Esophagus squamous epithelium (tissue), 5 donors: ENCODE data around the gene WDR6. TPM values are rescaled to one million over a fixed set of nuclear protein-coding genes. Genes with fewer than 3 reads are reported as not detected.

Experiments used
- DNase-seq: peaks from one replicate; lab custom pipeline; 2025; lab: John Stamatoyannopoulos, UW
- H3K27ac ChIP-seq, 4 donors: fragments of 200-600 bp; sonication (generic); one replicate each; pipeline ENCODE4 v1.5.1; 2016 to 2019; ENCODE audit warnings: mild to moderate bottlenecking in 1 of 4
- H3K27me3 ChIP-seq, 4 donors: fragments of 200-600 bp; sonication (generic); 1 replicate in 3 of 4; 2 replicates in 1 of 4; pipeline versions ENCODE4 v1.5.1 to v1.6.0; 2017 to 2021; ENCODE audit warnings: antibody characterized with exemption in 1 of 4
- H3K36me3 ChIP-seq, 3 donors: fragments of 200-600 bp; sonication (generic); one replicate each; pipeline ENCODE4 v1.5.1; 2016 to 2019
- H3K4me1 ChIP-seq, 3 donors: fragments of 200-600 bp; sonication (generic); one replicate each; pipeline ENCODE4 v1.5.1; 2017 to 2019
- H3K4me3 ChIP-seq, 4 donors: fragments of 200-600 bp; sonication (generic); 1 replicate in 3 of 4; 2 replicates in 1 of 4; pipeline ENCODE4 v1.5.1; 2016 to 2019; ENCODE audit warnings: mild to moderate bottlenecking in 2 of 4, moderate library complexity in 1 of 4
- H3K9me3 ChIP-seq, 3 donors: fragments of 200-600 bp; sonication (generic); one replicate each; pipeline ENCODE4 v1.5.1; 2016 to 2019
- CTCF ChIP-seq, 6 experiments: fragments of 450-650 bp in 4 of 6; fragments of 200-600 bp in 2 of 6; sonication (generic) in 2 of 6; IDR thresholded peaks; one replicate each; pipeline ENCODE4 v1.5.1; 2016 to 2019; ENCODE audit warnings: antibody characterized with exemption in 6 of 6, mild to moderate bottlenecking in 4 of 6, moderate library complexity in 4 of 6
- POLR2A ChIP-seq, 4 donors: fragments of 450-650 bp; IDR thresholded peaks; one replicate each; pipeline ENCODE4 v1.6.1; 2017; ENCODE audit warnings: antibody characterized with exemption in 4 of 4, mild to moderate bottlenecking in 4 of 4, moderate library complexity in 3 of 4
- WGBS, 2 donors: methylation state at CpG; one replicate each; pipeline ENCODE4 v1.1.5; 2018; 5-methylcytosine and 5-hydroxymethylcytosine counted together
- intact Hi-C: fragments of 100-400 bp; cut with DNase I; formaldehyde crosslinking; loops from one replicate; pipeline ENCODE4 v1.15.0; 2022
- small RNA-seq, 4 donors: library from RNA; depleted of rRNA; stranded (forward); fragments of <200 nt; gene quantifications; one replicate each; pipeline ENCODE3, GENCODE V24; 2016
- total RNA-seq, 4 donors: library from RNA; depleted of rRNA; stranded (reverse); fragments of >200 nt; gene quantifications; one replicate each; pipeline ENCODE4 v1.1.0, GENCODE V29; 2016
- donor health status: DM: yes; HTN: yes; CAD: no.

Gene WDR6
- total RNA-seq, 4 donors from 2014 or later = 27.4 to 78.0 (median 37.6) TPM

GRCh38 chr3:49053543-49053942, 46.4 kb downstream of the WDR6 start:
- Histone ChIP-seq H3K36me3 (peaks cover 22 to 94% (median 35%) of the 10 kb centered on the region in 3 donors), H3K27ac (no peak overlapping the region), H3K27me3 (no peaks in the 10 kb centered on the region), H3K9me3 (no peaks in the 10 kb centered on the region), H3K4me1 (no peaks in the 10 kb centered on the region), H3K4me3 (no peak overlapping the region)
- no peak for DNase-seq
- intact Hi-C loops = no loop called here
- no peak for TF ChIP-seq CTCF (IDR thresholded peaks at IDR 0.05)
- TF ChIP-seq POLR2A (IDR thresholded peaks at IDR 0.05) = no peak
- WGBS, 2 donors = 79 to 84% methylated on average over 1 of the region's 1 CpG

GRCh38 chr3:49054344-49054862, 47.2 kb downstream of the WDR6 start:
- WGBS, 2 donors = 90% methylated on average over 2 of the region's 2 CpGs
- H3K4me3 ChIP-seq = no peak overlapping the region
- no peaks in the 10 kb centered on the region for H3K4me1 ChIP-seq
- no peak for DNase-seq
- intact Hi-C loops = no loop called here
- TF ChIP-seq POLR2A (IDR thresholded peaks at IDR 0.05) = no peak
- no peak for TF ChIP-seq CTCF (IDR thresholded peaks at IDR 0.05)
- no peaks in the 10 kb centered on the region for H3K27me3 ChIP-seq
- H3K27ac ChIP-seq = no peak overlapping the region
- no peaks in the 10 kb centered on the region for H3K9me3 ChIP-seq
- H3K36me3 ChIP-seq = peaks cover 24 to 94% (median 35%) of the 10 kb centered on the region in 3 donors

- no peaks in the 10 kb centered on the region for H3K9me3 ChIP-seq
- WGBS, 2 donors = 80 to 88% methylated on average over 1 to 9 of the region's 10 CpGs
- no peaks in the 10 kb centered on the region for H3K27me3 ChIP-seq
- H3K27ac ChIP-seq = no peak overlapping the region
- TF ChIP-seq POLR2A (IDR thresholded peaks at IDR 0.05) (no peak), CTCF (IDR thresholded peaks at IDR 0.05) (no peak)
- H3K4me3 ChIP-seq = no peak overlapping the region
- intact Hi-C loops = no loop called here
- H3K36me3 ChIP-seq = peaks cover 22 to 100% (median 35%) of the 10 kb centered on the region in 3 donors
- no peak for DNase-seq
- H3K4me1 ChIP-seq = no peaks in the 10 kb centered on the region
Observed at GRCh38 chr3:49057268-49057667, 50.1 kb downstream of the WDR6 start.

GRCh38 chr3:49058011-49058410, 50.8 kb downstream of the WDR6 start:
- H3K4me1 ChIP-seq = no peaks in the 10 kb centered on the region
- no peak for DNase-seq
- 85 to 93% methylated on average over 7 of the region's 7 CpGs for WGBS, 2 donors
- no peak overlapping the region for H3K4me3 ChIP-seq
- H3K36me3 ChIP-seq = peaks cover 22 to 100% (median 31%) of the 10 kb centered on the region in 3 donors
- H3K27me3 ChIP-seq = no peaks in the 10 kb centered on the region
- intact Hi-C loops = no loop called here
- TF ChIP-seq POLR2A (IDR thresholded peaks at IDR 0.05) = no peak
- no peaks in the 10 kb centered on the region for H3K9me3 ChIP-seq
- H3K27ac ChIP-seq = no peak overlapping the region

Small RNA genes within 50 kb of the gene (small RNA-seq; reads per million reads assigned to genes)
- gene MIR191 (4,151 to 7,939 (median 6,746) reads per million in 4 donors), gene MIR425 (29.4 to 59.0 (median 51.7) reads per million in 4 donors)

Other genes starting within 250 kb of the WDR6 start
- 10 to 100 TPM; 25.4 to 51.6 (median 35.3) TPM for gene PRKAR2A, start 159.5 kb upstream of the WDR6 start, total RNA-seq
- 10 to 100 TPM in 2 of 4 donors, 1 to 10 TPM in 2; 4.2 to 19.6 (median 11.7) TPM for gene SLC25A20, start 108.5 kb upstream of the WDR6 start, total RNA-seq
- 10 to 100 TPM; 54.0 to 74.2 (median 71.3) TPM for gene ARIH2, start 88.5 kb upstream of the WDR6 start, total RNA-seq
- gene P4HTM, start 17.1 kb upstream of the WDR6 start, total RNA-seq = 10 to 100 TPM in 3 of 4 donors, 1 to 10 TPM in 1; 5.7 to 28.1 (median 16.7) TPM
- gene DALRD3, start 11.2 kb downstream of the WDR6 start, total RNA-seq = 10 to 100 TPM; 34.4 to 42.4 (median 37.1) TPM
- 10 to 100 TPM; 50.8 to 88.1 (median 54.1) TPM for gene NDUFAF3, start 14.7 kb downstream of the WDR6 start, total RNA-seq
- 100 to 1,000 TPM; 123 to 278 (median 200) TPM for gene IMPDH2, start 22.0 kb downstream of the WDR6 start, total RNA-seq
- 10 to 100 TPM; 36.8 to 85.6 (median 49.1) TPM for gene QRICH1, start 86.7 kb downstream of the WDR6 start, total RNA-seq
- gene QARS1, start 97.4 kb downstream of the WDR6 start, total RNA-seq = 100 to 1,000 TPM; 236 to 290 (median 265) TPM
- 10 to 100 TPM; 37.8 to 52.3 (median 40.7) TPM for gene USP19, start 113.4 kb downstream of the WDR6 start, total RNA-seq
- gene LAMB2, start 125.7 kb downstream of the WDR6 start, total RNA-seq = 100 to 1,000 TPM in 3 of 4 donors, 10 to 100 TPM in 1; 66.0 to 319 (median 175) TPM
- 10 to 100 TPM; 17.0 to 31.1 (median 23.1) TPM for gene CCDC71, start 158.9 kb downstream of the WDR6 start, total RNA-seq
- 10 to 100 TPM; 18.0 to 58.6 (median 46.3) TPM for gene KLHDC8B, start 164.2 kb downstream of the WDR6 start, total RNA-seq